DMS114 treated with DMSO at 0.1 percent for 48 hours (cell line): ENCODE results near the gene GTF2E1.

Experiments used
- DNase-seq: peaks from one replicate; lab custom pipeline; 2025; ENCODE audit not compliant: unreplicated experiment; lab: John Stamatoyannopoulos, UW

GTF2E1 gene

DNA sequence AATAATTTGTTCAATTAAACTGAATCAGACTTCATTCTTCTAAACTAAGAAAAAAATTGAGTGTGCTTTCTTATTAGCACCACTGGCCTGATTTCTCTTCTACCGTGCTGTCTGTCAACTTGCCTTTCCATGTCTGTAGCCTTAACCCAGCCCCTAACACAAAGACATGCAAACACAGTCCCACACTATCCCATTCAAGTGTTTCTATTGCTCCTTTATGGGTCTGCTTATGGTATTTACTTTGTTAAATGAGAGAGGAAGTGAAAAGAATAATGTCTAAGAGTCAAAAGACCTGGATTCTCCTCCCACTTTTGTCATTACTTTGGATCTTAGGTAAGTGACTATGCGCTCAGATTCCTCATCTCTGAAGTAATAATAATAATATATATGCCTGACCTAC, 55.3 kb downstream of the GTF2E1 start:
- no peak for DNase-seq

DNA sequence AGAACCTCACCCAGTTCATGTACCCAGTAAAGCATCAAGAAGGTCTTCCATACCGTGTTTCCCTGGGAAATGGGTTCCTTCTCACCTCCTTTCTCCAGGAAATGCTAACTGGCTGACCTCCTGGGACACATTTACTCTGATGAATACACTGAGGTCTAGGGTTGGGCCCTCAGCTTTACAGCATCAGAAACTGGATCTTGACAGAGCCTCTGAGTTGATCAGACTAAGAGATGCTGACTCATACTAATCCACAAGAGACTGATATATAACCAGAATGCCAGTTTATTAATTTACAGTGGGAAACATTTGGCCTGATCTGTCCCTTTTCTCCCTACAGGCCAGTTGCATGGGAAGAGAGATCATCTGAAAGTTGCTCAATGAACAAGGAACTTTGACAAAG, 55.8 kb downstream of the GTF2E1 start:
- DNase-seq, result no peak

- DNase-seq, result no peak
Observed at GRCh38 chr3:120800625-120801024, 58.1 kb downstream of the GTF2E1 start.

DNA sequence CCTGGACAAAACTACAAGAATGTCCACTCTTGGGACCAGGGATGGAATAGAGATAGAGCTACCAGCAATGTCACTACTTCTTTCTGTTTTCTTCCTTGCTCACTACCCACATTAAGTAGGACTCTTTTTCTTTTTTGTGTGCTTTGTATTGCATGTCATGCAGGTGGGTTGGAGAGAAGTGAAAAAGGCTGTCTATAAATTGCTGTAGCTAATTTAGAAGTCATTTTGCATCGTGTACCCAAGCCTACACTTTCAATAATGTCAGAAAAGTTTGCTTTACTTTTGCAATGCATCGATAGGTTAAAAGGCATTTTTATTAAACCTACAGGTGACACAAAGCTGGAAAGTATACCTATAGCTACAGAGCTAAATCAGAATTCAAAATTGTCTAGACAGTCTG, 58.9 kb downstream of the GTF2E1 start:
- DNase-seq, result no peak

DNA sequence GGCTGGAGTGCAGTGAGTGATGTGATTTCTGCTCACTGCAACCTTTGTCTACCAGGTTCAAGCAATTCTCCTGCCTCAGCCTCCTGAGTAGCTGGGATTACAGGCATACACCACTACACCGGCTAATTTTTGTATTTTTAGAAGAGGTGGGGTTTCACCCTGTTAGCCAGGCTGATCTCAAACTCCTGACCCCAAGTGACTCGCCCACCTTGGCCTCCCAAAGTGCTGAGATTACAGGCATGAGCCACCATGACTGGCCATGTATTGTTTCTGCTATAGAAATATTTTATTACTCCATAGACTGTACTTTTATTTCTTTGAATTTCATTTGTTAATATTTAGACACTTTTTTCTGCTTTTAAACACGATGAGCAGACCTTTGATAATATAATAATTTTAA, 60.4 kb downstream of the GTF2E1 start:
- no peak for DNase-seq

GRCh38 chr3:120816728-120817127, 74.2 kb downstream of the GTF2E1 start:
- DNase-seq, result no peak

GRCh38 chr3:120820748-120821147, 78.2 kb downstream of the GTF2E1 start:
- no peak for DNase-seq

DNA sequence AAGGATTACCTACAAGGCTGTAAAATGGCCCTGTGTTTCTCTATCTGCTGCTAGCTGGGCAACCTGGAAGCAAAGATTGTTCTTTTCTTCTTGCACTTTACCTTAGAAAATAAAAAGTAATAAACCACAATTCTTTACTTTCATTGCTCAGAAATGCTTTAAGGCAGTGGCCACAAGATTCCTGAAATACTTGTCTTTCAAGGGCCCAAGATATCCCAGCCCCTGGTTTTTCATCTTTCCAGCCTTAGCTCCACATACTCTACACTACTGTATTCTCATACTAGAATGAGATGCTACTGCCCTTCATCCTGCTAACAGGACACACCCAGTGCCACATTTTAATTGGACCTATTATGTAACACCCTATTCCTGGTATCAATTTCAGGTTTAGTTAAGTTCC, 78.9 kb downstream of the GTF2E1 start:
- DNase-seq, result no peak

DNA sequence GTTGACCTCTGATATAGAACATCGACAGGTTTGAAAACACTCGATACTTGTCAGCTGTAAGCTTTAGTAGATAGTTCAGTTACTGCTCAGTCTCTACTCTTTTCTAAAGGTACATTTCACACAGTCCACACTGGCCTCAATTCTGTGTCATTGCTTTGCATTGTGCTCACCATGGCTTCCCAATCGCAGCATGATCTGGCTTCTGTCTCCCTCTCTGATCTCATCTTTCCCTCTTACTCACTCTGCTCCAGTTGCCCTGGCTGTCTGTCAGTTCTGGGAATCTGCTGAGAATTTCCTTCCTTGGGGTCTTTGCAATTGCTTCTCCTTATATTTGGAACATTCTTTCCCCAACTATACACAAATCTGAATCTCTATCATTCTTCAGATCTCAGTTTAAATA, 80.6 kb downstream of the GTF2E1 start:
- DNase-seq, result no peak

- no peak for DNase-seq
Observed at GRCh38 chr3:120824613-120825012, 82.1 kb downstream of the GTF2E1 start.

GRCh38 chr3:120828796-120829195, 86.3 kb downstream of the GTF2E1 start:
- DNase-seq, result no peak

- DNase-seq, result no peak
Observed at GRCh38 chr3:120831066-120831465, 88.5 kb downstream of the GTF2E1 start.
